DMS79 treated with DMSO at 0.1 percent for 48 hours (cell line): ENCODE results near the gene CACNA2D3.

Source experiments
- DNase-seq: peaks from one replicate; lab custom pipeline; 2025; lab: John Stamatoyannopoulos, UW

The CACNA2D3 gene

GRCh38 chr3:54530944-54531343, 408.6 kb downstream of the CACNA2D3 start:
- no peak for DNase-seq

- DNase-seq = no peak
These were observed 409.4 kb downstream of the CACNA2D3 start for GRCh38 chr3:54531741-54532140.

- no peak for DNase-seq
These were observed 411.5 kb downstream of the CACNA2D3 start for GRCh38 chr3:54533856-54534255.

- no peak for DNase-seq
These were observed 413.3 kb downstream of the CACNA2D3 start for GRCh38 chr3:54535619-54536018.

- no peak for DNase-seq
These were observed 414.1 kb downstream of the CACNA2D3 start for GRCh38 chr3:54536450-54536849.

GRCh38 chr3:54537506-54537905, 415.2 kb downstream of the CACNA2D3 start:
- no peak for DNase-seq

- no peak for DNase-seq
These were observed 416.0 kb downstream of the CACNA2D3 start for GRCh38 chr3:54538346-54538745.

- no peak for DNase-seq
These were observed 419.0 kb downstream of the CACNA2D3 start for GRCh38 chr3:54541369-54541768.

- DNase-seq = no peak
These were observed 421.1 kb downstream of the CACNA2D3 start for GRCh38 chr3:54543446-54543845.

- DNase-seq = no peak
These were observed 424.7 kb downstream of the CACNA2D3 start for GRCh38 chr3:54547051-54547450.

- no peak for DNase-seq
These were observed 425.5 kb downstream of the CACNA2D3 start for GRCh38 chr3:54547846-54548245.

- DNase-seq = no peak
These were observed 427.4 kb downstream of the CACNA2D3 start for GRCh38 chr3:54549607-54550220.

GRCh38 chr3:54550221-54550977, 428.0 kb downstream of the CACNA2D3 start:
- DNase-seq = no peak

GRCh38 chr3:54556630-54557029, 434.3 kb downstream of the CACNA2D3 start:
- DNase-seq = no peak

GRCh38 chr3:54557538-54558428, 435.4 kb downstream of the CACNA2D3 start:
- no peak for DNase-seq

GRCh38 chr3:54563501-54564200, 441.3 kb downstream of the CACNA2D3 start:
- DNase-seq = no peak

- DNase-seq = no peak
These were observed 442.1 kb downstream of the CACNA2D3 start for GRCh38 chr3:54564374-54564925.

- no peak for DNase-seq
These were observed 443.6 kb downstream of the CACNA2D3 start for GRCh38 chr3:54565956-54566355.

- DNase-seq = no peak
These were observed 445.6 kb downstream of the CACNA2D3 start for GRCh38 chr3:54567949-54568348.

GRCh38 chr3:54570008-54570407, 447.7 kb downstream of the CACNA2D3 start:
- no peak for DNase-seq

GRCh38 chr3:54572197-54572895, 450.0 kb downstream of the CACNA2D3 start:
- DNase-seq = no peak
